Stimulated activated effector memory CD8-positive, alpha-beta T cell treated with anti-CD3 and anti-CD28 coated beads, Interleukin-12 subunit alpha, Interleukin-12 subunit beta, amount 100 ng/mL, for 72 hours (primary cell): ENCODE results near the gene PANX2.

Experiments used
- ATAC-seq: fragments of 150-1000 bp; cut with Tn5 transposase; 2 replicates; pipeline ENCODE4 v1.10.0; 2021
- DNase-seq, 2 donors: peaks; one replicate each; pipeline ENCODE4 v3.0.0; 2021 to 2022; ENCODE audit warnings: low spot score in 2 of 2
- H3K27ac Mint-ChIP-seq: one replicate; pipeline ENCODE4 v1.8.0; 2022; ENCODE audit warnings: mild to moderate bottlenecking, mixed read lengths
- H3K36me3 Mint-ChIP-seq: one replicate; pipeline ENCODE4 v1.8.0; 2022; ENCODE audit warnings: mild to moderate bottlenecking, mixed read lengths
- H3K4me1 Mint-ChIP-seq: one replicate; pipeline ENCODE4 v1.8.0; 2022; ENCODE audit warnings: mixed read lengths
- H3K4me3 Mint-ChIP-seq: one replicate; pipeline ENCODE4 v1.8.0; 2022; ENCODE audit warnings: mild to moderate bottlenecking, mixed read lengths
- H3K9me3 Mint-ChIP-seq: one replicate; pipeline ENCODE4 v1.8.0; 2022; ENCODE audit warnings: mixed read lengths

Gene PANX2

DNA sequence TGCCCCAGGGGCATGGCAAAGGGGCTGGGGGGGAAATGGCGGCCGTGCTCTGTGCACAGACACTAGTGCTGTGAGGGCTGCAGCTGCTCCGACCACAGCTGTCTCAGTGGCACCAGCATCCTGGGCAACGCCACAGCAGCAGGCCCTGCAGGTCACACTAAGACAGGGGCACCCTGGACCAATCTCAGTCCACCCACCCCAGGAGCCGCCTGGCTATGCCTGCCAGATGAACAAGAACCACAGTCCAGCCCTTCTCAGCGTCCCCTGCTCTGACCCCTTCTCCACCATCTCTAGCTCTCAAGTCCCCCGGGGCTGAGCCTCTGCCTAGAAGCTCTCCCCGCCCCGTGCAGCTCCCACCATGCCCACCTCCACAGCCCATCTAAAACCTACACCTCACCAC lies 57.8 kb downstream of the PANX2 start:
- H3K9me3 Mint-ChIP-seq: no peaks in the 10 kb centered on the region
- no peak overlapping the region for H3K4me3 Mint-ChIP-seq
- no peak for DNase-seq
- H3K36me3 Mint-ChIP-seq: peaks cover 69% of the 10 kb centered on the region
- ATAC-seq: peak; percentile 8
- H3K4me1 Mint-ChIP-seq: peaks cover 17% of the 10 kb centered on the region
- peak overlapping the region; percentile 85 for H3K27ac Mint-ChIP-seq

DNA sequence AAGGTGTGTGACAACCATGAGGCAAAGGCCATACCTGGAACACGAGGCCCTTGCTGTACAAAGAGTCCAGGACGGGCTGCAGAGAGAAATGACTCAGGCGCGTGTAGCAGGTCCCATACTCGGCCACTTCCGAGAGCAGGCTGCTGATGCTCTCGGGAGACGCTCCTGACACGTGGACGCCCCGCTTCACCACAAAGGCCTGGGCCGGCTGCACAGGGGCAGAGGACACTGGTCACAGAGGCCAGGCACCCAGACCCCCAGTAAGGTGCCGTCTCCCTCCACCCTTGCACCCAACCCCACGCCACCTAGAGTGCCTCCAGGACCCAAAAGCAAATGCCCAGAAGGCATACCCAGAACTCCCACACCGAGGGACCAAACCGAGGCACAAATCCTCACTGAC lies 58.8 kb downstream of the PANX2 start:
- Mint-ChIP-seq H3K27ac (peak overlapping the region; percentile 85), H3K4me1 (peaks cover 27% of the 10 kb centered on the region), H3K4me3 (no peak overlapping the region), H3K36me3 (peaks cover 68% of the 10 kb centered on the region), H3K9me3 (no peaks in the 10 kb centered on the region)
- DNase-seq: no peak
- ATAC-seq: no peak
